Choroid plexus epithelial cell (primary cell): ENCODE results near the gene TEAD3.

Experiments
- DNase-seq: peaks from one replicate; pipeline ENCODE4 v3.0.0-alpha.2; 2010; ENCODE audit warnings: low read depth
- H3K4me3 ChIP-seq: 2 replicates; pipeline ENCODE4 v1.5.1; 2011; ENCODE audit warnings: low read depth, mild to moderate bottlenecking, control low read depth, low read length, moderate library complexity
- CTCF ChIP-seq: conservative IDR thresholded peaks from 2 replicates; pipeline ENCODE4 v1.5.1; 2011; ENCODE audit warnings: low read depth, mild to moderate bottlenecking, control low read depth, inconsistent platforms, low read length, moderate library complexity

Gene TEAD3

DNA sequence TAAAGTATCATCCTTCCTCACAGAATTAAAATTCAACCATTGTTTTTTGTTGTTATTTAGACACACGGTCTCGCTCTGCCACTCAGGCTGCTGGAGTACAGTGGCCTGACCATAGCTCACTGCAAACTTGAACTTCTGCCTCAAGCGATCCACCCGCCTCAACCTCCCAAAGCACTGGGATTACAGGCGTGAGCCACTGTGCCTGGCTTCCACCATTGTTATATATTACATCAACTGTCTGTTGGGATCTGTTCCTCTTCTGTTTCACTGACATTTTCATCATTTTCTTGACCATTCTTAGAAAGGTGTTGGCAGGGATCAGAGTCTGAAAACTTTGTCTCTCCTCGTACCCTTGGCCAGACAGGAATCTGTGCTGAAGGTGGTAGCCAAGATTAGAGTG, 37.1 kb upstream of the TEAD3 start:
- no peak for TF ChIP-seq CTCF
- no peak for DNase-seq
- no peak overlapping the region for H3K4me3 ChIP-seq

DNA sequence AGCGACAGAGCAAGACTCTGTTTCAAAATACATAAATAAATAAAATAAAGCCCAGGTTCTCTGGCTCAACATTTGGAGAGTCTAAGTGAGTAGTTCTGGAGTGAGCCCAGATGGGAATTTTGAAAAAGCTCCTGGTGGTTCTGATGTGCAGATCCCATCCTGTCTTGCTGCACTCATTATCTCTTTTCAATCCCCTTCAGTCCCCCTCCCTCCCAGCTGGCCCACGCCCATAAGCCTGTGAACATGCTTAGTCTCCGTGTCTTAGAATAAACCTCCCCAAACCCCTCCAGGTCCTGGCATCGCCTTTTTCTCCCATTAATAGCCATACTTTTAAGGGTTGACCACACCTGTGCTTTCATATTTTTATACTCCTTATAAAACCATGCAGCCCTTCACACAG, 35.2 kb upstream of the TEAD3 start:
- no peak for TF ChIP-seq CTCF
- DNase-seq: no peak
- H3K4me3 ChIP-seq: no peak overlapping the region

DNA sequence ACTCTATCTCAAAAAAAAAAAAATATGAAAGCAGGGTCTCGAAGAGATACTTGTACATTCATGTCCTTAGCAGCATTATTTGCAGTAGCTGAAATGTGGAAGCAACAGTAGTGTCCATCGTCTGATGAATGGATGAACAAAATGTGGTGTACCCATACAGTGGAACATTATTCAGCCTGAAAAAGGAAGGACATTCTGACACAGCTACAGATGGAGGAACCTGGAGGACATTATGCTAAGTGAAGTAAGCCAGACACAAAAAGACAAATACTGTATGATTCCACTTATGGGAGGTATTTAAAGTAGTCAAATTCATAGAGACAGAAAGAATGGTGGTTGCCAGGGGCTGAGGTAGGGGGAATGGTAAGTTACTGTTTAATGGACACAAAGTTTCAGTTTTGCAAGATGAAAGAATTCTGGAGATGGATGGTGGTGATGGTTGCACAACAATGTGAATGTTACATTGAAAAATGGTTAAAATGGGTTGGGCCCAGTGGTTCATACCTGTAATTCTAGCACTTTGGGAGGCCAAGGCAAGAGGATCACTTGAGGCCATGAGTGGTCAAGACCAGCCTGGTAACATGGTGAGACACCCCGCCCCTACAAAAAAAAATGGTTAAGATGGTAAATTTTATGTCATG, 27.6 kb upstream of the TEAD3 start:
- TF ChIP-seq CTCF: no peak
- DNase-seq: no peak
- no peak overlapping the region for H3K4me3 ChIP-seq

- peak; percentile 97 for TF ChIP-seq CTCF
- DNase-seq: peak; percentile 72
- H3K4me3 ChIP-seq: peak overlapping the region; percentile 38
Observed at GRCh38 chr6:35522660-35523658, 26.1 kb upstream of the TEAD3 start.

DNA sequence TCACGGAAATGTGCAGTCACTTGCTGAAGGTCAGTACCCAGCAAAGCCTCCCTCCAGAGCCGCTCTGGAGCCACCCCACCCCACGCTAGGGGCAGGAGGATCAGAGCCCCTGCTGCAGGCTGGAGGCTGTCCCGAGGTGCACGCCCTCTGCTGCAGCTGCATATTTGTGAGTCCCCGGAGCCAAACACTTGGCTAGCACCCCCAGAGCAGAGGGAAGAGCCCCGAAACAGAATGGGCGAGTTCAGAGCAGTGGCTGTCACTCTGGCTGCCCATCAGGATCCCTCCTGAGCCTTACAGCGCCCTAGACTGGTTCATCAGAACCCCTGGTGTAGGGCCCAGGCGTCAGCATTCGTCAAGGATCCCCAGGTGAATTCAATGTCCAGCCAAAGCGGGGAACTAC, 25.3 kb upstream of the TEAD3 start:
- TF ChIP-seq CTCF: no peak
- H3K4me3 ChIP-seq: no peak overlapping the region
- no peak for DNase-seq

GRCh38 chr6:35521235-35521634, 24.4 kb upstream of the TEAD3 start:
- no peak overlapping the region for H3K4me3 ChIP-seq
- no peak for DNase-seq
- no peak for TF ChIP-seq CTCF
